NCI-H2107 treated with DMSO at 0.1 percent for 48 hours (cell line): Measurements from ENCODE around the gene USP17L19.
"Not testable (repeated sequence)": the region's sequence is repeated elsewhere in the genome, so short reads cannot be mapped to it uniquely, and the experiment has no call there.

Experiments
- DNase-seq: peaks from one replicate; lab custom pipeline; 2025; ENCODE audit not compliant: unreplicated experiment; lab: John Stamatoyannopoulos, UW

USP17L19 gene

GRCh38 chr4:9253078-9253477 is at the start of gene USP17L19:
USP17L19 (plus strand) TSS chr4:9253378; CDS start chr4:9253378, 0 bp downstream.
- DNase-seq, result not testable (repeated sequence)

- DNase-seq, result not testable (repeated sequence)
Observed at GRCh38 chr4:9210357-9210756, 42.8 kb upstream of the USP17L19 start, which contains the start of gene USP17L10. USP17L10 (plus strand) TSS chr4:9210657; CDS start chr4:9210657, 0 bp downstream.

GRCh38 chr4:9214701-9215100 is 38.5 kb upstream of the USP17L19 start:
- DNase-seq, result not testable (repeated sequence)

- not testable (repeated sequence) for DNase-seq
Observed at GRCh38 chr4:9215105-9215504, 38.1 kb upstream of the USP17L19 start, which contains the start of gene USP17L11. USP17L11 (plus strand) TSS chr4:9215405; CDS start chr4:9215405, 0 bp downstream.

- DNase-seq, result not testable (repeated sequence)
Observed at GRCh38 chr4:9219852-9220251, 33.3 kb upstream of the USP17L19 start, which contains the start of gene USP17L12. USP17L12 (plus strand) TSS chr4:9220152; CDS start chr4:9220152, 0 bp downstream.

GRCh38 chr4:9224596-9224995 is 28.6 kb upstream of the USP17L19 start, which contains the start of gene USP17L13:
USP17L13 (plus strand) TSS chr4:9224896; CDS start chr4:9224896, 0 bp downstream.
- not testable (repeated sequence) for DNase-seq

- DNase-seq, result not testable (repeated sequence)
Observed at GRCh38 chr4:9230249-9230648, 22.9 kb upstream of the USP17L19 start.

GRCh38 chr4:9234085-9234484 is 19.1 kb upstream of the USP17L19 start, which contains the start of gene USP17L15:
USP17L15 (plus strand) TSS chr4:9234385; CDS start chr4:9234385, 0 bp downstream.
- not testable (repeated sequence) for DNase-seq

- not testable (repeated sequence) for DNase-seq
Observed at GRCh38 chr4:9238461-9238860, 14.7 kb upstream of the USP17L19 start.

GRCh38 chr4:9243579-9243978 is 9.6 kb upstream of the USP17L19 start, which contains the start of gene USP17L17:
USP17L17 (plus strand) TSS chr4:9243879; CDS start chr4:9243879, 0 bp downstream.
- not testable (repeated sequence) for DNase-seq

GRCh38 chr4:9247953-9248680 is 5.1 kb upstream of the USP17L19 start, which contains the start of gene USP17L18:
USP17L18 (plus strand) TSS chr4:9248630; CDS start chr4:9248630, 0 bp downstream.
- not testable (repeated sequence) for DNase-seq

GRCh38 chr4:9257824-9258223 is 4.6 kb downstream of the USP17L19 start, which contains the start of gene USP17L20:
USP17L20 (plus strand) TSS chr4:9258124; CDS start chr4:9258124, 0 bp downstream.
- not testable (repeated sequence) for DNase-seq

GRCh38 chr4:9262572-9262971 is 9.4 kb downstream of the USP17L19 start, which contains the start of gene USP17L21:
USP17L21 (plus strand) TSS chr4:9262872; CDS start chr4:9262872, 0 bp downstream.
- not testable (repeated sequence) for DNase-seq

GRCh38 chr4:9267319-9267718 is 14.1 kb downstream of the USP17L19 start, which contains the start of gene USP17L22:
USP17L22 (plus strand) TSS chr4:9267619; CDS start chr4:9267619, 0 bp downstream.
- DNase-seq, result not testable (repeated sequence)

- not testable (repeated sequence) for DNase-seq
Observed at GRCh38 chr4:9271719-9272118, 18.5 kb downstream of the USP17L19 start.
